B cell (primary cell): ENCODE measurements around the gene ARL4A. TPM values are rescaled to one million over a fixed set of nuclear protein-coding genes. Genes with fewer than 3 reads are reported as not detected.

Source experiments
- ATAC-seq: fragments of 200-7000 bp; cut with Tn5 transposase; one replicate; pipeline ENCODE4 v1.10.0; 2021; ENCODE audit warnings: low read depth, mild to moderate bottlenecking, moderate number of reproducible peaks, moderate library complexity
- CTCF ChIA-PET: fragments of 350-600 bp; sonication (Branson Sonifier 250); formaldehyde crosslinking; loops from one replicate; lab custom pipeline; 2021; ENCODE audit warnings: antibody characterized with exemption, inconsistent platforms; lab: Charles Lee
- POLR2A ChIA-PET: fragments of 350-600 bp; sonication (Branson Sonifier 250); formaldehyde crosslinking; loops from one replicate; lab custom pipeline; 2021; ENCODE audit warnings: antibody characterized with exemption; lab: Charles Lee
- DNase-seq: peaks from one replicate; pipeline ENCODE4 v3.0.0; 2013
- H2AFZ ChIP-seq: 2 replicates; pipeline ENCODE4 v1.6.1; 2012; ENCODE audit warnings: mild to moderate bottlenecking, low read depth, low read length; ENCODE audit not compliant: insufficient read depth, poor library complexity, severe bottlenecking
- H3K27ac ChIP-seq, 2 donors: 1 replicate in 1 of 2; 2 replicates in 1 of 2; pipeline ENCODE4 v1.5.1; 2012 to 2013; ENCODE audit warnings: low read length in 2 of 2, mild to moderate bottlenecking in 2 of 2, moderate library complexity in 1 of 2
- H3K27me3 ChIP-seq, 4 experiments: fragments of 200-600 bp in 1 of 4; sonication (generic) in 1 of 4; replicated peaks in 1 of 4; 1 replicate in 2 of 4; 2 replicates in 2 of 4; pipeline versions ENCODE4 v1.6.1 to v1.7.0; 2013 to 2016; ENCODE audit warnings: low read length in 3 of 4, mild to moderate bottlenecking in 2 of 4, mixed read lengths in 1 of 4, moderate library complexity in 1 of 4; ENCODE audit not compliant: insufficient read depth in 4 of 4, control insufficient read depth in 3 of 4; ENCODE audit errors: control extremely low read depth in 1 of 4
- H3K36me3 ChIP-seq, 2 experiments: replicated peaks in 1 of 2; 1 replicate in 1 of 2; 2 replicates in 1 of 2; pipeline versions ENCODE4 v1.6.1 to v1.7.1; 2013; ENCODE audit warnings: low read length in 1 of 2; ENCODE audit not compliant: insufficient read depth in 2 of 2, control insufficient read depth in 1 of 2; ENCODE audit errors: control extremely low read depth in 1 of 2, extremely low read depth in 1 of 2
- H3K4me1 ChIP-seq, 2 donors: fragments of 200-600 bp in 1 of 2; sonication (generic) in 1 of 2; 1 replicate in 1 of 2; 2 replicates in 1 of 2; pipeline versions ENCODE4 v1.5.1 to v1.6.1; 2013 to 2017; ENCODE audit warnings: low read length in 2 of 2; ENCODE audit not compliant: control insufficient read depth in 2 of 2, insufficient read depth in 2 of 2
- H3K4me2 ChIP-seq: replicated peaks from 2 replicates; pipeline ENCODE3; 2012; ENCODE audit warnings: mild to moderate bottlenecking, low read depth, low read length; ENCODE audit not compliant: poor library complexity, severe bottlenecking
- H3K4me3 ChIP-seq, 5 experiments: fragments of 200-600 bp in 1 of 5; sonication (generic) in 1 of 5; 1 replicate in 3 of 5; 2 replicates in 2 of 5; pipeline versions ENCODE4 v1.5.1 to v1.7.0; 2011 to 2016; ENCODE audit warnings: low read length in 4 of 5, mild to moderate bottlenecking in 4 of 5, low read depth in 2 of 5, control low read depth in 1 of 5, moderate library complexity in 1 of 5; ENCODE audit not compliant: insufficient read depth in 1 of 5; ENCODE audit errors: control extremely low read depth in 1 of 5, extremely low read depth in 1 of 5
- H3K79me2 ChIP-seq: fragments of 200-600 bp; sonication (generic); one replicate; pipeline ENCODE4 v1.6.0; 2016; ENCODE audit warnings: low read length; ENCODE audit not compliant: control insufficient read depth, insufficient read depth
- H3K9ac ChIP-seq: fragments of 200-600 bp; sonication (generic); 2 replicates; pipeline ENCODE4 v1.6.1; 2017; ENCODE audit warnings: mild to moderate bottlenecking, low read length, moderate library complexity
- H3K9me3 ChIP-seq, 3 donors: one replicate each; pipeline versions ENCODE4 v1.6.1 to v1.7.1; 2013; ENCODE audit warnings: low read length in 2 of 3; ENCODE audit not compliant: control insufficient read depth in 2 of 3, insufficient read depth in 1 of 3; ENCODE audit errors: control extremely low read depth in 1 of 3
- H4K20me1 ChIP-seq: 2 replicates; pipeline ENCODE4 v1.6.0; 2012; ENCODE audit warnings: mild to moderate bottlenecking, low read length; ENCODE audit not compliant: insufficient read depth, control insufficient read depth, poor library complexity, severe bottlenecking
- H3K27ac Mint-ChIP-seq: one replicate; pipeline ENCODE4 v1.8.0; 2021; ENCODE audit warnings: mixed read lengths
- H3K27me3 Mint-ChIP-seq: one replicate; pipeline ENCODE4 v1.8.0; 2021; ENCODE audit warnings: mixed read lengths
- H3K4me1 Mint-ChIP-seq: one replicate; pipeline ENCODE4 v1.8.0; 2021; ENCODE audit warnings: mixed read lengths
- H3K4me3 Mint-ChIP-seq: one replicate; pipeline ENCODE4 v1.8.0; 2021; ENCODE audit warnings: mixed read lengths
- H3K9me3 Mint-ChIP-seq: one replicate; pipeline ENCODE4 v1.8.0; 2022; ENCODE audit warnings: mixed read lengths; ENCODE audit not compliant: insufficient read depth
- EZH2 ChIP-seq: IDR thresholded peaks from 2 replicates; pipeline ENCODE4 v1.6.1; 2012; ENCODE audit warnings: borderline replicate concordance, low read depth, mild to moderate bottlenecking, moderate library complexity, low read length; ENCODE audit not compliant: insufficient read depth, poor library complexity, severe bottlenecking
- WGBS: methylation state at CpG from one replicate; pipeline ENCODE4 v1.1.5; 2013; ENCODE audit warnings: missing lambda C conversion rate; ENCODE audit not compliant: insufficient coverage; 5-methylcytosine and 5-hydroxymethylcytosine counted together
- intact Hi-C: fragments of 100-400 bp; cut with micrococcal nuclease; formaldehyde crosslinking; loops from one replicate; pipeline ENCODE4 v1.10.0; 2022
- polyA plus RNA-seq: library from polyadenylated mRNA; depleted of rRNA; stranded (reverse); fragments of >200 nt; gene quantifications from 2 replicates; pipeline ENCODE4 v1.2.3, GENCODE V29; 2012
- total RNA-seq, 2 donors: library from RNA; stranded (reverse); fragments of 120-200 nt in 1 of 2; gene quantifications; 1 replicate in 1 of 2; 2 replicates in 1 of 2; pipeline versions ENCODE4 v1.2.3 to v1.2.4, GENCODE V29; 2013 to 2022
- TF ChIP-seq, protein P1 (sequence below): fragments of 200-600 bp; IDR thresholded peaks from one replicate; pipeline ENCODE4 v1.8.0; 2022; ENCODE audit warnings: antibody characterized with exemption, mild to moderate bottlenecking

The ARL4A gene
- total and polyA plus RNA-seq, 2 donors (not counting 1 experiment from before 2014, with no cell fraction given) = 14.2 to 100 TPM

DNA sequence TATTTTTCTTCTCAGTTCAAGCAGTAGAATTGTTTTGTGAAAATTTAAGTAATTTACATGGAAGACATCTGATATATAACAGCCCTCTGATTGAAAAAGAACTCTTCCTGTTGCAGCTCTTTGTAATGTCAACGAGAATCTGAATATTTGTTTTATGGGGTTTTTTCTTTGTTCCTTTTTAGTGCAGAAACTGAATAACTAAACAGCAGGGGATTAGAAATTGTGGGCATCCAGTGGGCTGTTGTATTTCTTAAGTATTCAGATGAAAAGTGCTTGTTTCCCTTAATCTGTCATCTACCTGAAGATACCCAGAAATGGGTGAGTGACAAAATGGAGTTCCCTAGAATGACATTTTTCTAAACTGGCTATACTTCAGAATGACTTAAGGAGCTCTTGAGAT lies 7.4 kb downstream of the ARL4A start:
- no peak overlapping the region for H3K9ac ChIP-seq
- 33% methylated on average over 1 of the region's 1 CpG for WGBS
- intact Hi-C loops = no loop called here
- no peak overlapping the region for H3K27ac Mint-ChIP-seq
- H4K20me1 ChIP-seq = peaks cover 6% of the 10 kb centered on the region
- ChIA-PET POLR2A (no interaction called here), CTCF (no interaction called here)
- H3K4me3 ChIP-seq = no peak overlapping the region
- H3K9me3 ChIP-seq = no peaks in the 10 kb centered on the region
- peaks cover 0 to 1% of the 10 kb centered on the region in 2 experiments for H3K36me3 ChIP-seq
- ATAC-seq = no peak
- H3K4me3 Mint-ChIP-seq = no peak overlapping the region
- H3K4me1 Mint-ChIP-seq = peaks cover 26% of the 10 kb centered on the region
- DNase-seq = no peak
- no peaks in the 10 kb centered on the region for H3K27me3 ChIP-seq
- TF ChIP-seq, protein P1, sequence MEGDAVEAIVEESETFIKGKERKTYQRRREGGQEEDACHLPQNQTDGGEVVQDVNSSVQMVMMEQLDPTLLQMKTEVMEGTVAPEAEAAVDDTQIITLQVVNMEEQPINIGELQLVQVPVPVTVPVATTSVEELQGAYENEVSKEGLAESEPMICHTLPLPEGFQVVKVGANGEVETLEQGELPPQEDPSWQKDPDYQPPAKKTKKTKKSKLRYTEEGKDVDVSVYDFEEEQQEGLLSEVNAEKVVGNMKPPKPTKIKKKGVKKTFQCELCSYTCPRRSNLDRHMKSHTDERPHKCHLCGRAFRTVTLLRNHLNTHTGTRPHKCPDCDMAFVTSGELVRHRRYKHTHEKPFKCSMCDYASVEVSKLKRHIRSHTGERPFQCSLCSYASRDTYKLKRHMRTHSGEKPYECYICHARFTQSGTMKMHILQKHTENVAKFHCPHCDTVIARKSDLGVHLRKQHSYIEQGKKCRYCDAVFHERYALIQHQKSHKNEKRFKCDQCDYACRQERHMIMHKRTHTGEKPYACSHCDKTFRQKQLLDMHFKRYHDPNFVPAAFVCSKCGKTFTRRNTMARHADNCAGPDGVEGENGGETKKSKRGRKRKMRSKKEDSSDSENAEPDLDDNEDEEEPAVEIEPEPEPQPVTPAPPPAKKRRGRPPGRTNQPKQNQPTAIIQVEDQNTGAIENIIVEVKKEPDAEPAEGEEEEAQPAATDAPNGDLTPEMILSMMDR = no peak
- TF ChIP-seq EZH2 = no peak
- no peak overlapping the region for H3K27ac ChIP-seq
- no peaks in the 10 kb centered on the region for H3K27me3 Mint-ChIP-seq
- H3K79me2 ChIP-seq = peaks cover 24% of the 10 kb centered on the region
- no peak overlapping the region for H2AFZ ChIP-seq
- H3K4me1 ChIP-seq = peaks cover 3 to 7% of the 10 kb centered on the region in 2 donors
- no peak overlapping the region for H3K4me2 ChIP-seq
- no peaks in the 10 kb centered on the region for H3K9me3 Mint-ChIP-seq

GRCh38 chr7:12695965-12696364 lies 8.5 kb downstream of the ARL4A start:
- WGBS = no CpG with 5 or more reads among the region's 1 CpG
- H3K36me3 ChIP-seq = no peaks in the 10 kb centered on the region
- ChIA-PET CTCF (interaction anchor here (1.6 kb wide), 1 partner anchor 10 kb away, joined by 10 read pairs; no protein-coding TSS in a partner anchor), POLR2A (no interaction called here)
- Mint-ChIP-seq H3K4me3 (no peak overlapping the region), H3K9me3 (no peaks in the 10 kb centered on the region), H3K4me1 (peaks cover 21% of the 10 kb centered on the region), H3K27me3 (no peaks in the 10 kb centered on the region), H3K27ac (peak overlapping the region; percentile 50)
- H2AFZ ChIP-seq = no peak overlapping the region
- intact Hi-C loops = no loop called here
- no peak overlapping the region for H3K4me3 ChIP-seq
- DNase-seq (no peak), ATAC-seq (no peak)
- no peaks in the 10 kb centered on the region for H3K9me3 ChIP-seq
- no peak overlapping the region for H3K27ac ChIP-seq
- H3K4me2 ChIP-seq = no peak overlapping the region
- H3K4me1 ChIP-seq = peaks cover 3% of the 10 kb centered on the region in 2 donors
- H3K9ac ChIP-seq = no peak overlapping the region
- TF ChIP-seq, protein P1 = no peak
- no peak for TF ChIP-seq EZH2
- H4K20me1 ChIP-seq = peaks cover 6% of the 10 kb centered on the region
- H3K27me3 ChIP-seq = no peaks in the 10 kb centered on the region
- H3K79me2 ChIP-seq = peaks cover 13% of the 10 kb centered on the region
